Spleen (tissue), 7 donors: ENCODE results near the gene FXYD2.

ENCODE experiments used
- POLR2AphosphoS5 ChIP-seq, 3 donors: sonication (generic); formaldehyde crosslinking; IDR thresholded peaks; one replicate each; pipeline ENCODE4 v1.5.1; 2017; ENCODE audit warnings: antibody characterized with exemption in 3 of 3
- TF ChIP-seq, protein P1 (sequence below), 11 experiments: fragments of 200-600 bp in 7 of 11; fragments of 450-650 bp in 4 of 11; sonication (generic) in 4 of 11; IDR thresholded peaks in 8 of 11; conservative IDR thresholded peaks in 3 of 11; 1 replicate in 7 of 11; 2 replicates in 4 of 11; pipeline versions ENCODE4 v1.4.0 to v1.8.0; 2016 to 2021; ENCODE audit warnings: antibody characterized with exemption in 11 of 11, inconsistent platforms in 4 of 11, mild to moderate bottlenecking in 1 of 11
- donor health status: DM: no; HTN: no; CAD: no; lungs with moderate emphysema.
- donor health status: DM: no; HTN: no; CAD: no.
- donor health status: DM: no; HTN: no; CAD: no.

DNA sequence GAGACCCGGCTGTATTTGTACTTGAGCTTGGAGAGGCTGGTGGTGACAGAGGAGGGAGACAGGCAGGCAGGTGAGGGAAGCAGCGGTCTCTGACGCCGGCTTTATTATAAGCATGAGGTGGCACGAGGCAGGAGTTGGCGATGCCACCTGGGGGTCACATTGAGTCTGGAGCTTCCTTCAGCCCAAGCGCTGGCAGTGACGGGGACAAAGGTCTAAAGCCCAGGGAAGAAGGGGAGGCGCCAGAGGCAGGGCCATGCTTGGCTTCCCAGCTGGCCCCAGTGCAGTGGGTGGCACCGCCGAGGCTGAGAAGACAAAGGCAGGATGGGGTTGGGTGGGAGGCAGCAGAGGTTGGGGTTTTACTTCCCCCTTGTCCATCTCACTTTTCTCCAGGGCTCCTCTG is 4.5 kb downstream of the FXYD2 start:
- TF ChIP-seq, protein P1, sequence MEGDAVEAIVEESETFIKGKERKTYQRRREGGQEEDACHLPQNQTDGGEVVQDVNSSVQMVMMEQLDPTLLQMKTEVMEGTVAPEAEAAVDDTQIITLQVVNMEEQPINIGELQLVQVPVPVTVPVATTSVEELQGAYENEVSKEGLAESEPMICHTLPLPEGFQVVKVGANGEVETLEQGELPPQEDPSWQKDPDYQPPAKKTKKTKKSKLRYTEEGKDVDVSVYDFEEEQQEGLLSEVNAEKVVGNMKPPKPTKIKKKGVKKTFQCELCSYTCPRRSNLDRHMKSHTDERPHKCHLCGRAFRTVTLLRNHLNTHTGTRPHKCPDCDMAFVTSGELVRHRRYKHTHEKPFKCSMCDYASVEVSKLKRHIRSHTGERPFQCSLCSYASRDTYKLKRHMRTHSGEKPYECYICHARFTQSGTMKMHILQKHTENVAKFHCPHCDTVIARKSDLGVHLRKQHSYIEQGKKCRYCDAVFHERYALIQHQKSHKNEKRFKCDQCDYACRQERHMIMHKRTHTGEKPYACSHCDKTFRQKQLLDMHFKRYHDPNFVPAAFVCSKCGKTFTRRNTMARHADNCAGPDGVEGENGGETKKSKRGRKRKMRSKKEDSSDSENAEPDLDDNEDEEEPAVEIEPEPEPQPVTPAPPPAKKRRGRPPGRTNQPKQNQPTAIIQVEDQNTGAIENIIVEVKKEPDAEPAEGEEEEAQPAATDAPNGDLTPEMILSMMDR (IDR thresholded peaks at IDR 0.05 in 8 of 11, conservative IDR thresholded peaks at IDR 0.05 in 3 of 11): no peak
- no peak for TF ChIP-seq POLR2AphosphoS5 (IDR thresholded peaks at IDR 0.05)
